ENCODE results near the gene PTPRR. TPM values are rescaled to one million over a fixed set of nuclear protein-coding genes. Genes with fewer than 3 reads are reported as not detected.

Gene PTPRR
- total RNA-seq, 1 experiment from 2014 or later = 0.46 TPM

- no peaks in the 10 kb centered on the region for H3K4me1 Mint-ChIP-seq
- no peak for TF ChIP-seq PREB (CRISPR knock-in tag; IDR thresholded peaks at IDR 0.05; ENCODE audit: borderline replicate concordance)
- no peak for TF ChIP-seq ZSCAN18 (CRISPR knock-in tag; IDR thresholded peaks at IDR 0.05)
- no peak for TF ChIP-seq GTF2I (CRISPR knock-in tag; conservative IDR thresholded peaks at IDR 0.05)
- TF ChIP-seq ATF6 (CRISPR knock-in tag; IDR thresholded peaks at IDR 0.05) = no peak
- TF ChIP-seq GRHL2 (CRISPR knock-in tag; IDR thresholded peaks at IDR 0.05; ENCODE audit: insufficient replicate concordance, severe bottlenecking) = no peak
- no peak for TF ChIP-seq ZNF281 (CRISPR knock-in tag; IDR thresholded peaks at IDR 0.05)
- no peak for TF ChIP-seq SOX15 (CRISPR knock-in tag; IDR thresholded peaks at IDR 0.05)
- TF ChIP-seq ZNF423 (CRISPR knock-in tag; IDR thresholded peaks at IDR 0.05) = no peak
- no peak for TF ChIP-seq RORB (CRISPR knock-in tag; IDR thresholded peaks at IDR 0.05)
- TF ChIP-seq ATF3 (CRISPR knock-in tag; conservative IDR thresholded peaks at IDR 0.05) = no peak
- no peak for TF ChIP-seq NFE2L1 (CRISPR knock-in tag; IDR thresholded peaks at IDR 0.05)
- TF ChIP-seq MLX (CRISPR knock-in tag; IDR thresholded peaks at IDR 0.05) = no peak
- TF ChIP-seq AFF4 (CRISPR knock-in tag; IDR thresholded peaks at IDR 0.05; ENCODE audit: borderline replicate concordance) = no peak
- no peak for TF ChIP-seq SMAD4 (CRISPR knock-in tag; IDR thresholded peaks at IDR 0.05)
- TF ChIP-seq IRF1 (CRISPR knock-in tag; IDR thresholded peaks at IDR 0.05) = no peak
- TF ChIP-seq ESRRA (CRISPR knock-in tag; IDR thresholded peaks at IDR 0.05; ENCODE audit: borderline replicate concordance) = no peak
- no peak for TF ChIP-seq JAZF1 (CRISPR knock-in tag; IDR thresholded peaks at IDR 0.05)
- TF ChIP-seq E2F4 (CRISPR knock-in tag; IDR thresholded peaks at IDR 0.05; ENCODE audit: borderline replicate concordance, low read depth) = no peak
- TF ChIP-seq NR3C1 (CRISPR knock-in tag; conservative IDR thresholded peaks at IDR 0.05; ENCODE audit: low read depth) = no peak
- no peak for TF ChIP-seq MAX (CRISPR knock-in tag; IDR thresholded peaks at IDR 0.05)
- H3K9me3 Mint-ChIP-seq = no peaks in the 10 kb centered on the region
- DNase-seq (ENCODE audit: low spot score) (no peak), ATAC-seq (no peak)
- H3K27me3 Mint-ChIP-seq (ENCODE audit: low read depth) = no peaks in the 10 kb centered on the region
- no peak overlapping the region for H3K27ac Mint-ChIP-seq
- POLR2A ChIA-PET = interaction anchor here (0.6 to 0.7 kb wide), 2 partner anchors 74 to 691 kb away, joined by 3 read pairs; no protein-coding TSS in a partner anchor
- CTCF ChIA-PET = no interaction called here
- H3K36me3 Mint-ChIP-seq = no peaks in the 10 kb centered on the region
- no peak overlapping the region for H3K4me3 Mint-ChIP-seq
Measured at GRCh38 chr12:70845268-70845667, 75.3 kb downstream of the PTPRR start.

Data from WTC11 (cell line).